ENCODE measurements around the gene ASPHD2.
A peak's percentile ranks its signal among the peaks of the same experiment; 100 is the strongest.
"Not testable (repeated sequence)": the region's sequence is repeated elsewhere in the genome, so short reads cannot be mapped to it uniquely, and the experiment has no call there.

The ASPHD2 gene

DNA sequence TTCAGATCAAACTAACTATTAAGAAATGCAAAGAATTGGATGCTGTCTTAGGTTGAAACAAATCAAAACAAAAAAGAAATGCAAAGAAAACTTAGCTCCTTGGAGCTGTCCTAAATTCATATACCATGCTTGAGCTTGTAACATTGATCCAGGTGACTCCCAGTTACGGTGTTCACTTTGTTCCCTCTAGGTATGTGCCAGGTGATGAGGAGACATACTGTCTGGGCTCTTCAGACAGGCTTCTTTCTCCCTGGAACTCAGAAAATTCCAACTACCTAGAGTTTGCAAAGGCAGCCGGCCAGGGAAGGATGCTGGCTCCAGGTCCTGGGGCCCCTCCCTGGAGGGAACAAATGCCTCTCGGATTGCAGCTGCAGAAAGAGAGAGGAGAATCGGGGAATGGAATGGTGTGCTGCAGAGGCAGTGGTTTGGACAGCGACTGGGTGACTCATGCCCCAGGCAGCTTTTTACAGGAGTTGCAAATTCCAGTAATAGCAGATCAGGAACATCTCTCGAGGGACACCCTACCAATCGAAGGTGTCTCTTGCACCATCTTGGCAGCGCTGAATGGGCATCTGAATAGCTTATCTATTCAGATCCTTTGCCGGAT lies 12.3 kb upstream of the ASPHD2 start:
- ATAC-seq, result no peak
- no peak for DNase-seq

DNA sequence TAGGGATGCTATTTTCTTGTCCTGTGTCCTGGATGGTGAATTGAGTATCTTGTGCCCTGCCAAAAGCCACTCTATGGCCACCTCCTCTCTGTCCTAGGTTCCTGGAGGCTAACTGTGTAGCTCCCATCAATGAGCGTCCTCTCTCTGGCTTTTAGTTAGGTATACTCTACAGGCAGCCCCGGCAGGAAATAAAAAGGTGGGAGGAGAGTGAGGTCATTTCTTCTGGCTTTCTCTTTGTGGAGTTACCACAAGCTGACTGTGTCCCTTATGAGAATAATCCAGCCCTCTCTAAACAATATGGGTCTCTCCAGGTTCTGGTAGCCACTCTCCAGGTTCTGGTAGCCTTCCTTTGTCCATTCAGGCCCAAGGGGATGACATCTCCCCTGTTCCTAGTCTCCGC lies 11.7 kb upstream of the ASPHD2 start:
- DNase-seq (no peak), ATAC-seq (no peak)

DNA sequence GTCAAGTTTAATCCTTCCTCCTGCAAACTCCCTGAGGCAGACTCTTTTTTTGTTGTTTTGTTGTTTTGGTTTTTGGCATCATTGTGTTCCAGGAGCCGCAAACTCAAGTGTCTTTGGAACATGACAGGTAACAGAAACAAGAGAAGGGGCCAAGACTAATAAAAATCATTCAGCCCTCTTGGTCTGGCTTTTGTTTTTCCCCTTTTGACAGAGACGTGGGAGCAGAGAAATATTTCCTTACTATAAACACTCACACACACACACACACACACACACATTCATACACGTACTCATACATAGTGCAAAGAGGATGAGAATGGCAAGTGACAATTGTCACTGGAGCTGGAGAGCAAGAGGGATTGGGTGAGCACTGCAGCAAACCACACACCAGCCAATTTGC lies 10.4 kb upstream of the ASPHD2 start:
- DNase-seq (no peak), ATAC-seq (no peak)

DNA sequence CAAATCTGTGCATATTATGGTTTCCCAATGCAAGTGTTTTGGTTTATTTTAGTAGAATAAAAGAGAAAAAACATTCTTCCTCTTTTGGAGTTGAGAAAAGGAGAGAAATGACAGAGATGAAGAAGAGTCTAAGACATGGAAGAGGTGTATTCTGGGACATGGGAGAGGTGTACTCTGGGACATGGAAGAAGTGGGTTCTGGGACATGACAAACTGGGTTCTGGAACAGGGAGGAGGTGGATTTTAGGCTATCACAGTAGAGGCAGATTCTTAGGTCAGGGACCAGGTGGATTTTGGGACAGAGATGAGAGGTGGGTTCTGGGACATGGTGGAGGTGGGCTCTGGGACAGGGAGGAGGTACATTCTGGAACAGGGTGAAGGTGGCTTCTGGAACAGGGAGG lies 2.1 kb upstream of the ASPHD2 start:
- DNase-seq (no peak), ATAC-seq (no peak)

DNA sequence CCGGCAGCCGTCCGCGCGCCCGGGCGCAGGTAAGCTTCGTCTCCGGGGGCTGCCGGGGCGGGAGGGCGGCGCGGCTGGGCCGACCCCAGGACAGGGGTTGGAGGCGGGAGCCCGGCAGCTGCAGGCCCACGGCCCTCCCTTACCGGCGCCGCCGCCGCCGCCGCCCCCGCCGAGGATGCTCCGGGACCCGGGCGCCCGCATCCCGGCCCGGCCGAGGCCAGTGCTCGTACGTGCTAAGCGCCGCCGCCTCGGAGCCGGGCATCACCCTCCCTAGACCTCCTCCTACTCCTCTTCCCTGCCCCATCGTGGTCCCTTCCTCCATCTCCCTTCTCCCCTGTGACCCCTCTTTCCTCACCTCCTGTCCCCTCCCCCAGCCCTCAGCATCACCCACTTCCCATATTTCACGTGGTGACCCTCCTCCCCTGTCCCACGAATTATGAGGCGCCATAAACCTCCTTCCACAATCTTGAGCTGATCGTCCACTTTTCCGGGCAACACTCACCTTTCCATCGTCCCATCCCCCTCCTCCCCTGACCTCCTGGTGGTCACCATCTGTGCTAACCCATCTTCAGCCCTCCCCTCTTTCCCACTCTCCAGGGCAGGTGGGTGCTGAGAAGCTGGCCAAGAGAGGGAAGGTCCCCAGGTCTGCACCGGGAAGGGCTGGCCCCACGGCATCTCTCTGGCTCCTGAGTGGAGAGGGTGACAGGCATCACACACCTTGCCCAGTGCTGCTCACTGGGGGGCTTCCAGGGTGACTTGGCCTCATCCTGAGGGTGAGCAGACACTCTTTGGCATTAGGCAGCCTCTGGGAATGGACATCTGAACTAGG lies 612 bp downstream of the ASPHD2 start:
- ATAC-seq, result no peak
- peak; percentile 26 for DNase-seq

DNA sequence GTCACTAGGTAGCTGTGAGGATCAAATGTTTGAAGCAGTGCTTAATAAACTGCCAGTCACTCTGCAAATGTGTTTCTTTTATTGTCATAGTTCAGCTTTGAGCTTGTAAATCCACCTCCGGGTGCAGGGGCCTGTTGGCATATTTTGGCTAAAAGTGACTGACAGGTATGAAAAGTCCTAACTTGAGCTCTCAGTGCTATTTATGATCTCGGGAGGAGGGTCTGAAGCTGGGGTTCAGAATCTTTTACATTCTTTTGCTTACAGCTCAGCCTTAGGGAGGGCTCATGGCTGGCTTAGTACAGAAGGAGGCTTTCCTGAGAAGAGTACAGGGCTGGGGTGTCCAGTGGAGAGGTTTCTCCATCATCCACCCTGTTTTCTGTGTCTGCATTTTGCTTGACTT lies 1.5 kb downstream of the ASPHD2 start:
- ATAC-seq, result no peak
- no peak for DNase-seq

DNA sequence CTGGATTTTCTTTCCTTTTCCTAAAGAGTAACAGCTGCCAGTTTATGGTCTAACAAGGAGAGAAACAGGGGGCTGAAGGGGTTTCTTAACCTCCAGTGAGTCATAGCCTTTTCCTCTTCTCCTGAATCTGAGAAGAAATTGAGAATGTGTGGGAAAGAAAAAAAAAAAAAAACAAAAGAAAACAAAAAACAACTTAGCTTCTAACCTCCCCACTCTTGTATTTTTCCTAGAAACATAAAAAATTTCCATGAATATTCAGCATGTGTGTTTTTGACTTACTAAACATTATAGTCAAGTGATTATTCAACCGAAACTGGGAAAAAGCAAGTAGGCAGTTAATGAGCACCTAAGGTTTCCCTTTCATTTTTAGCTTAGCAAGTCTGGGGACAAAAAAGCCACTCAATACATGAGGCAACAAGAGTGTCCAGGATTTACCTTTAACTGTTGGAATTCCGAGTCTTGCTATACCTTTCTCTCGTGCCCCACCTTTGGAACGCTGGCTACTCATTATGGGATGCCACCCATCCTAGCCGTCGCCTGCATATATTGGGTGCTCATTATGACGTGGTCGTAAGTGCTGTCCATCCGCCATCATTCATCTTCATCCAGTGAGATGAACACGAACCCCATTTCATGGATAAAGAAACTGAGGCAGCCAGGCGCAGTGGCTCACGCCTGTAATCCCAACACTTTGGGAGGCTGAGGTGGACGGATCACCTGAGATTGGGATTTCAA lies 2.4 kb downstream of the ASPHD2 start:
- ATAC-seq (no peak), DNase-seq (no peak)

DNA sequence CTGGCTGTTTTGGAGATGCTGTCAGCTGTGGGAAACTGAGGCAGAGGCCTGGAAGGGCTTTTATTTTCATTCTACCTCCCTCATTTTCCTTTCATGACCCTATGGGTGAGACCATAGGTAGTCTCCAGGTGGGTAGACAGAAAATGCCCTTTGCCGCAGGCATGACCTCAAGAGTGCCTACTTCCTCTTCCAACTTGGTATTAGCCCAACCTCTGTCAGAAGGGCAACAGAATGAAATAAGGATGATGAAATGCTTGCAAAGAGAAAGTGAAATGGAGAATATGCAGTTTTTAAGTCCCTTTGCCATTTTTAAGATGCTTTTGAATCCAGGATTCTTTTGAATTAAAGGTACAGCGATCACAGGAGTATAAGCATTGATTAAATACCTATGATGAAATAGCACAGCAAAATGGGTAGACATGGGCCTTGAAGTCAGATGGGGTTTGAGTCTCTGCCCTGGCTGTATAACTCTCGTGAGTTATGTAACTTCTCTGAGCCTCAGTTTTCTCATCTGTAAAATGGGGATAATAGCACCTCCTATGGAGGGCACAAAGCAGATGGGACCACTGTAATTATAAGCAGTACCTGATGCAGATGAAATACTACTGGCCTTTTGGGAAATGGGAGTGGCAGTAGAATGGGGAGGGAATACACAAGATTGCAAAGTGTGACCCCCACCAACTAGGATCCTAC lies 3.7 kb downstream of the ASPHD2 start:
- no peak for ATAC-seq
- no peak for DNase-seq

DNA sequence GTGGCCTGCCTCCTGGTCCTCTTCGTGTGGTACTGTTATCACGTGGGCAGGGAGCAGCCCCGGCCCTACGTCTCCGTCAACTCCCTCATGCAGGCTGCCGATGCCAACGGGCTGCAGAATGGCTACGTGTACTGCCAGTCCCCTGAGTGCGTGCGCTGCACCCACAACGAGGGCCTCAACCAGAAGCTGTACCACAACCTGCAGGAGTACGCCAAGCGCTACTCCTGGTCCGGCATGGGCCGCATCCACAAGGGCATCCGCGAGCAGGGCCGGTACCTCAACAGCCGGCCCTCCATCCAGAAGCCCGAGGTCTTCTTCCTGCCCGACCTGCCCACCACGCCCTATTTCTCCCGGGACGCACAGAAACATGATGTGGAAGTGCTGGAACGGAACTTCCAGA lies 4.7 kb downstream of the ASPHD2 start:
- ATAC-seq, result no peak

DNA sequence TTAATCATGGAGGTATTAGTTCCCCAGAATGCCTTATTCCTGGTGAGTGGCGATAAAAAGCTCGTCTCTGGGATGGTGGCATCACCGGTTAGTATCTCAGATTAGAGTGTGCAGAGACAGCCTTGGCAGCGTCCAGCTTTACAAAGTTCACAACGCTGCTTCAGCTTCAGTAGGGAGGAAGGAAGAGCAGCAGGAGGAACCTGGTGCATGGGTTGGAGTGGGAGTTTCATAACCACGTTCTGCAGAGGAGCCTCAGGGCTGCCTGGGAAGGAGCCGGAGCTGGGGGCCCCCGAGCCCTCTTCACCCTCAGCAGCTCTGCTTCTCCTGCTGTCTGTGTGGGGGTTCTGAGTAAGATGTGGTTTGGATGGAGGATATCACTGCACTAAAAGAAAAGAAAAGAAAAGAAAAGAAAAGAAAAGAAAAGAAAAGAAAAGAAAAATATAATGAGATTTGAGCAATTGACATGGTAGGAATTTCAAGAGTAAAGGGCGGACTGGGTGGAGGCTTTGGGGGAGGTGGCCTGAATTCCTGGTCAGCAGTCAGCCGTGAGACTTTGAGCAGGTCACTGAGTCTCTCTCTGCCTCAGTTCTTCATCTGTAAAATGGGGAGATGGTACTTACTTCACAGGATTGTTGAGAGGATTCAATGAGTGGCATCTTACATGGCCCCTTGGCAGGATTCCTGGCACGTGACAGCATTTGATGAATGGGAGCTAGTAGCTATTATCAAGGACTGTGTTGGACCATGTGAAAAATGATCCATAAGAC lies 6.5 kb downstream of the ASPHD2 start:
- ATAC-seq, result no peak
- no peak for DNase-seq

More for the DNA sequence above, 4.7 kb downstream of the ASPHD2 start:
- DNase-seq, result no peak

DNA sequence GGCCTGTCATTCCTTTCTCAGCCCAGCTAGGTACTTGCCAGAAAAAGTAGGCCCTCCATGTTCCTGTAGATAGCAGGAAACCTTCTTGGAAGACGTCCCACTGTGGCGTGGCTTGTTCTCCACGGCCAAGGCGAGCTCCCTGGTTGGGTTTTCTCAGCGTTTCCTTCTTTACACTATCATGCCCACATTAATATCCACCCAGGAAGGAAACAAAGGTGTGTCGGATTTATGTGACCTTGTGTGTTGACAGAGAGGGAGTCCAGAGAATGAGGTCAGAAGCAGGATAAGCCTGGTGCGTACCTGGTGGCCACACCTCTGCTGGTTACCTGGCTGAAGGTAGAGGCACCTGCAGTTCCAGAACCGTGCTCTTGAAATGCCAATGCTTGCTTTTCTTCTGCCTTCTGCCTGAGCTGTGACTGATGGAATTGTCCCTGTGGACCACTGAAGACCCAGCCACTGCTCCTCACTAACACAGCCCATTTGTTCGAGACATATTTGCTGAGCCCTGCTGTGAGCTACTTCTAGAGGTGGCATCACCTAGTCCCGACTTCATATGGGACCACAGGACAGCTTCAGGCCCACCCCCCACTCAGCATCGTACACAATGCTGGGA lies 7.9 kb downstream of the ASPHD2 start:
- DNase-seq (no peak), ATAC-seq (no peak)

DNA sequence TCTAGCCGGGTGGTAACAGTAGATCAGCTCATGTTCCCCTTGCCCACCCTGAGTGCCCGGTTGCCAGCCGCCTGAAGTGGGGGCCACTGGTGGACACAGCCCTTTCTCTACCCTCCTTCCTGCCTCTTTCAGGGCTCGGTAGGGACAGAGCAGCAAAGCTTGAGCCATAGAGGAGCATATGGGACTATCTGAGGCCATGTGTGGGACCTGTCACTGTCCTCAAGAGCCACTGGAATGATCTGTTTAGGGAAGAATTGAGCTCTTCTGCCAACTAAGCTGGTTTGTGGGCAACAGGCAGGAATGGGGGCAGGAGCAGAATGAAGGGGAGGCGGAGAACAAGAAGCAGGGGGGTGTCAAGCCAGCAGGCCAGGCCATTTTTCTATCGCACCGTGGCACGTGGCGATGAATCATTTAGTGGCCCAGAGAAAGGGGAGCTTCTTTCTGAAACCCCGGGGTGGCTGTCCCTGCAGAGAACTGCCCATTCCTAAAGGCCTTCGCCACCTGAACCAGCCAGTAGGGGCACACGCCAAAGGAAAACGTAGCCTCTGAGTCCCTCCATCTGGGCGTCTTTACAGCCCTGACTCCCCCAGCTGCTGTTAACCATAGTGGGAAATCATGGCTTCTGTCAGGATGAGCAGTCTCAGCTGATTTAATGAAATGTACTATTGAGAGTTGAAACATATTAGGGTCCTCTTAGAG lies 8.8 kb downstream of the ASPHD2 start:
- no peak for ATAC-seq
- no peak for DNase-seq

DNA sequence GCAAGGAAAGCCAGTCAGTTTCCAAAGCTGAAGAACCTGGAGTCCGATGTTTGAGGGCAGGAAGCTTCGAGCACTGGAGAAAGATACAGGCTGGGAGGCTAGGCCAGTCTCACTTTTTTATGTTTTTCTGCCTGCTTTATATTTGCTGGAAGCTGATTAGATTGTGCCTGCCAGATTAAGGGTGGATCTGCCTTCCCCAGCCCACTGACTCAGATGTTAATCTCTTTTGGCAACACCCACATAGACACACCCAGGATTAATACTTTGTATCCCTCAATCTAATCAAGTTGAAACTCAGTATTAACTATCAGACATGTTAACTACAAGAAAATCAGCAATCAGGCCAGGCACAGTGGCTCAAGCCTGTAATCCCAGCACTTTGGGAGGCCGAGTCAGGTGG lies 9.7 kb downstream of the ASPHD2 start:
- ATAC-seq, DNase-seq: not testable (repeated sequence)

DNA sequence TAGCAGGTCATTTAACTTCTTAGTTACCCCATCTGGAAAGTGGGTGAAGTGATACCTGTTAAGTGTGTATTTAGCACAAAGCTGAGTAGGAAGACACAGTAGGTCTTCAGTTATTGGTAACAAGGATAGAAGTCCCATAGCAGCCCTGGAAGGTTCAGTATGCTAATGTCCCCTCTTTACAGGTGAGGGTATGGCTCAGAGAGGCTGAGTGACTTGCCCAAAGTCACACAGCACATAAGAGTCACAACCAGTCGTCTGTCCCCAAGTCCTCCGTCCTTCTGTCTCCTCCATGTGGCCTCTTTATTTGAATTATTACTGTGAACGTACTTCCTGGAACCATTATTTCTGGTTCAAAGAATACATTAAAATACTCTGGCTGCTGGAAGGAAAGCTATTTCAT lies 10.5 kb downstream of the ASPHD2 start:
- DNase-seq, result no peak
- ATAC-seq, result no peak

DNA sequence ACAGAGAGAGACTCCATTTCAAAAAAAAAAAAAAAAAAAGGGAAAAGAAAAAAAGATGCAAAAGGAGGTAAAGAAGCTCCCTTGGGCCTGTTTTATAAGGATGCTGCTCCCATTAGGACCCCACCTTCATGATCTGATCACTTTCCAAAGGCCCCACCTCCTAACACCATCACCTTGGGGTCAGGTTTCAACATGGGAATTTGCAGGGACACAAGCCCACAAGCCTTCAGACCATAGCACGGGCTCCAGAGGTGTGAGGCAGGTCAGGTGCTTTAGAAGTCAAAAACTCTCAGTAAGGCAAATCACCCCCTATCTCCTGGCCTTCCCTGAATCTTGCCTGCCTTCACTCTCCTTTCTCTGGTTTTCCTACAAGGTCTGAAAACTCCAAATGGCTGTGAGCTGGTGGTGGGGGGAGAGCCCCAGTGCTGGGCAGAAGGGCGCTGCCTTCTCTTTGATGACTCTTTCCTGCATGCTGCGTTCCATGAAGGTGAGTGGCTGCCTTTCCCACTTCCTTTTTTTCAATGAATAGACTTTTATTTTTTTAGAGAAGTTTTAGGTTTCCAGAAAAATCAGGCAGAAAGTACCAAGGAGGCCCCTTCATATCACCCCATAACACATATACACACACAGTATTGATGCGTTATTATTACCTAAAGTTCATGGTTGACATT lies 13.2 kb downstream of the ASPHD2 start:
- ATAC-seq, result no peak
- DNase-seq, result no peak

DNA sequence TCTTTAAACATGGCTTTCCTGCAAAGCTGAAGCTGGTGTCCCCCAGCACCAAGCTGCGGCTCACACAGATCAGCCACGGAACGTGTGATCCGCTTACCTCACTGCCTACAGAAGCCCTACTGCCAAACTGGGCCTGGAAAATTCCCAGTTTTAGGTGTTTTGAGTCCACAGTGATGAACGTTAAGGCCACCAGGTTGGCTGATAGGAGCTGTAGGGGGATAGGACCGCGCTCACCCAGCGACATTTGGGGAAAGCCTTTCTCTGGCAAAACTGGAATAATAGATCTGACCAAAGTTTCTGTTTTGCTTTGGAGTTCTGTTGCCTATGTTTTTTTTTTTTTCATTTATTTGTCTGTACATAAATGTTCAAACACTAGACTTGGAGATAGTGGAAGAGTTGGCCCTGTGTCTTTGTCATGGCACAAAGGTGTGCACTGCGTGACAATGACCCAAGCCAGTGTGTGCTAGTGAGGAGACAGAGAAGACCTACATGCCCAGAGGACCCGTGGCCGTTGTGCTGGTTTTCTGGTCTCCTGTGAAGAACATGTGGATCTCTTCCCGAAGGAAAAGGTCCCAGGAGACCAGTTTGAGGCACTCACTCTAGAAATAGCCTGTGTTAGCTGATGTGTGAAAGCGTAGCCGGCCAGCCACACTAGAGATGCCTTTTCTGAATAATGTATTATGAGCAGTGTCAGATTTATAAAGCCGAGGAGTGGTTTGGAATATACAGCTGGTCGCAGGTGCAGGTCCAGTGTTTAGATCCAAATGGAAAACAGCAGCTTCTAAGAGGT lies 15.0 kb downstream of the ASPHD2 start:
- no peak for DNase-seq
- ATAC-seq, result no peak

DNA sequence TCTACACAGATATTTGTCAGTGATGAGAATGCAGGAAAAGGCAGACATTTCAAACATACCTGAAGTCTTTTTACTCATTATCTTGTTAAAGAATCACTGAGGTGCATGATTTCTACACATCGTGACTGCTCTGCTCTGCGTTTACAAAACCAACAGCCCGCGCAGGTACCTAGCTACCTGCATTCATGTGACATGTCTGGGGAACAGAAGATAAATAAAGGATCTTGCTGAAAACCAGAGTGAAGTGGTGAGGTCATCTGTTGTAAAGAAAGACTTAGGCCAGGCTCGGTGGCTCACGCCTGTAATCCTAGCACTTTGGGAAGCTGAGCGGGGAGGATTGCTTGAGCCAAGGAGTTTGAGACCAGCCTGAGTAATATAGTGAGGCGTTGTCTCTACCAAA lies 15.7 kb downstream of the ASPHD2 start:
- DNase-seq (no peak), ATAC-seq (no peak)

DNA sequence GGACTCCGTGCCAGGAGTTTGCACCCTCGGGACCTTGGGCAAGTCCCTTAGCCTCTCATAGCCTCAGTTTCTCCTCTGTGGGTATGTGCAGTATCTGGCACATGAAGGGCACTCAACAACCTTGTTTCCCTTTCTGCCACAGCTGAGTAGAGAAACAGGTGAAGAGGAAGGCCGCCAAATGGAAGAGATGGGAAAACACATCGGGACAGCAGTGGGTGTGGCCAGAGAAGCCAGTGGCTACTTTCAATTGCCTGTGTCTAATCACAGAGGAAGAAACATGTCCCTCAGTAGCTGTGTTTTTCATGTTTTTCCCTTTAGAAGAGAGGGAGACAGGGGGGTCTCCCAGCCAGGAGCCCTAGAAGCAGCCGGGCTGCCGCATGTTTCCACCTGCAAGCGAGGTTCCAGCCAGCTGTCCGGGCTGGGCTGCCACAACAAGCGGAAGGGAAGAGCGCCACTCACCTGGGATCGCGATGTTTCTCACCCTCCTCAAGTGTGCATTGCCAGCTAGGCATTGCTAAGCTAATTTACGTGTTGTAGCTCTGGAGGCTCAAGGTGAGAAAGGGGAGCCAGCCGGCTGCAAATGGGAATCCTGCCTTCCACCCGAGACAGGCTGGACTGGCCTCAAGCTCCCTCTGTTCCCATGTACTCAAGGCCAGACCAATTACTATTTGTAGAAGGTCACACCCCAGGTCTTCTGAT lies 16.7 kb downstream of the ASPHD2 start:
- DNase-seq (no peak), ATAC-seq (no peak)
